ENCODE measurements around the gene PLPPR2. TPM values are rescaled to one million over a fixed set of nuclear protein-coding genes. Genes with fewer than 3 reads are reported as not detected.

PLPPR2 gene
- total RNA-seq, 1 experiment from 2014 or later = 5.6 TPM

- no peaks in the 10 kb centered on the region for H3K27me3 Mint-ChIP-seq (ENCODE audit: insufficient read depth, unreplicated experiment)
- no peak overlapping the region for H3K4me3 Mint-ChIP-seq (ENCODE audit: unreplicated experiment)
- POLR2A ChIA-PET = no interaction called here
- no peaks in the 10 kb centered on the region for H3K9me3 Mint-ChIP-seq (ENCODE audit: unreplicated experiment)
- H3K36me3 ChIP-seq (ENCODE audit: control insufficient read depth, insufficient read depth, low read length) = no peaks in the 10 kb centered on the region
- H3K27me3 ChIP-seq (replicated peaks; ENCODE audit: control insufficient read depth, insufficient read depth, low read length) = no peaks in the 10 kb centered on the region
- BruUV-seq (replicated peaks) = no TSS peak
- peaks cover 3% of the 10 kb centered on the region for H3K36me3 Mint-ChIP-seq (ENCODE audit: insufficient read depth, unreplicated experiment)
- no peak overlapping the region for H3K27ac Mint-ChIP-seq (ENCODE audit: unreplicated experiment)
- CTCF ChIA-PET = interaction anchor here (0.7 kb wide), 1 partner anchor 180 kb away, joined by 3 read pairs; no protein-coding TSS in a partner anchor
- H3K4me3 ChIP-seq (ENCODE audit: low read depth, low read length) = no peak overlapping the region
- peaks cover 7% of the 10 kb centered on the region for H3K4me1 Mint-ChIP-seq (ENCODE audit: low read depth, unreplicated experiment)
- intact Hi-C loops (cut with micrococcal nuclease; ENCODE audit: unreplicated experiment) = no loop called here
- no peaks in the 10 kb centered on the region for H3K9me3 ChIP-seq
- TF ChIP-seq CTCF (IDR thresholded peaks at IDR 0.05; ENCODE audit: insufficient read depth in 1 of 2, low read depth in 1 of 2, low read length in 1 of 2, severe bottlenecking in 1 of 2, unreplicated experiment in 1 of 2) = no peak
- no peak for DNase-seq
- H3K4me1 ChIP-seq = no peaks in the 10 kb centered on the region
These were observed 9.2 kb downstream of the PLPPR2 start for GRCh38 chr19:11364296-11364904.

GRCh38 chr19:11364935-11365334 is 9.7 kb downstream of the PLPPR2 start:
- Mint-ChIP-seq H3K4me1 (ENCODE audit: low read depth, unreplicated experiment) (peaks cover 7% of the 10 kb centered on the region), H3K36me3 (ENCODE audit: insufficient read depth, unreplicated experiment) (peaks cover 6% of the 10 kb centered on the region), H3K27me3 (ENCODE audit: insufficient read depth, unreplicated experiment) (no peaks in the 10 kb centered on the region), H3K4me3 (ENCODE audit: unreplicated experiment) (no peak overlapping the region), H3K27ac (ENCODE audit: unreplicated experiment) (no peak overlapping the region), H3K9me3 (ENCODE audit: unreplicated experiment) (no peaks in the 10 kb centered on the region)
- no peaks in the 10 kb centered on the region for H3K27me3 ChIP-seq (replicated peaks; ENCODE audit: control insufficient read depth, insufficient read depth, low read length)
- H3K4me1 ChIP-seq = no peaks in the 10 kb centered on the region
- H3K9me3 ChIP-seq = no peaks in the 10 kb centered on the region
- H3K36me3 ChIP-seq (ENCODE audit: control insufficient read depth, insufficient read depth, low read length) = no peaks in the 10 kb centered on the region
- TF ChIP-seq CTCF (IDR thresholded peaks at IDR 0.05; ENCODE audit: insufficient read depth in 1 of 2, low read depth in 1 of 2, low read length in 1 of 2, severe bottlenecking in 1 of 2, unreplicated experiment in 1 of 2) = no peak
- CTCF ChIA-PET = no interaction called here
- DNase-seq = no peak
- POLR2A ChIA-PET = no interaction called here
- BruUV-seq (replicated peaks) = no TSS peak
- intact Hi-C loops (cut with micrococcal nuclease; ENCODE audit: unreplicated experiment) = no loop called here
- H3K4me3 ChIP-seq (ENCODE audit: low read depth, low read length) = no peak overlapping the region

- H3K4me1 Mint-ChIP-seq (ENCODE audit: low read depth, unreplicated experiment) = peaks cover 7% of the 10 kb centered on the region
- H3K36me3 Mint-ChIP-seq (ENCODE audit: insufficient read depth, unreplicated experiment) = peaks cover 11% of the 10 kb centered on the region
- no peaks in the 10 kb centered on the region for H3K27me3 Mint-ChIP-seq (ENCODE audit: insufficient read depth, unreplicated experiment)
- no peaks in the 10 kb centered on the region for H3K27me3 ChIP-seq (replicated peaks; ENCODE audit: control insufficient read depth, insufficient read depth, low read length)
- H3K4me1 ChIP-seq = no peaks in the 10 kb centered on the region
- TF ChIP-seq CTCF (IDR thresholded peaks at IDR 0.05; ENCODE audit: insufficient read depth in 1 of 2, low read depth in 1 of 2, low read length in 1 of 2, severe bottlenecking in 1 of 2, unreplicated experiment in 1 of 2) = no peak
- CTCF ChIA-PET = no interaction called here
- no TSS peak for BruUV-seq (replicated peaks)
- H3K9me3 Mint-ChIP-seq (ENCODE audit: unreplicated experiment) = no peaks in the 10 kb centered on the region
- no peak for DNase-seq
- no peak overlapping the region for H3K4me3 Mint-ChIP-seq (ENCODE audit: unreplicated experiment)
- no peak overlapping the region for H3K27ac Mint-ChIP-seq (ENCODE audit: unreplicated experiment)
- no peaks in the 10 kb centered on the region for H3K36me3 ChIP-seq (ENCODE audit: control insufficient read depth, insufficient read depth, low read length)
- POLR2A ChIA-PET = no interaction called here
- intact Hi-C loops (cut with micrococcal nuclease; ENCODE audit: unreplicated experiment) = no loop called here
- no peak overlapping the region for H3K4me3 ChIP-seq (ENCODE audit: low read depth, low read length)
- H3K9me3 ChIP-seq = no peaks in the 10 kb centered on the region
These were observed 10.4 kb downstream of the PLPPR2 start for GRCh38 chr19:11365557-11366117.

Measured in Caco-2 (cell line).